Caco-2 (cell line): ENCODE data around the gene PARP12. TPM values are rescaled to one million over a fixed set of nuclear protein-coding genes. Genes with fewer than 3 reads are reported as not detected.

Experiments
- BruUV-seq: library from RNA; stranded (reverse); fragments of 400-500 nt; replicated peaks from 2 replicates; lab custom pipeline; 2021; lab: Mats Ljungman, UMichigan
- CTCF ChIA-PET: fragments of 300-600 bp; sonication (Branson Sonifier 250); formaldehyde crosslinking; loops from one replicate; lab custom pipeline; 2022; ENCODE audit warnings: antibody characterized with exemption; lab: Charles Lee
- POLR2A ChIA-PET: fragments of 300-600 bp; sonication (Branson Sonifier 250); formaldehyde crosslinking; loops from one replicate; lab custom pipeline; 2022; ENCODE audit warnings: antibody characterized with exemption; lab: Charles Lee
- DNase-seq, 2 experiments: peaks; one replicate each; pipeline versions ENCODE4 v3.0.0 to v3.0.0-alpha.2; 2020 to 2022
- H3K27me3 ChIP-seq: replicated peaks from 2 replicates; pipeline ENCODE4 v1.6.0; 2011; ENCODE audit warnings: low read length; ENCODE audit not compliant: control insufficient read depth, insufficient read depth
- H3K36me3 ChIP-seq: 2 replicates; pipeline ENCODE4 v1.5.1; 2011; ENCODE audit warnings: low read length; ENCODE audit not compliant: control insufficient read depth, insufficient read depth
- H3K4me1 ChIP-seq: fragments of 250-450 bp; sonication (Bioruptor Pico); 2 replicates; pipeline ENCODE4 v1.5.1; 2020; ENCODE audit warnings: mild to moderate bottlenecking
- H3K4me3 ChIP-seq: 2 replicates; pipeline ENCODE4 v1.5.1; 2011; ENCODE audit warnings: low read depth, mild to moderate bottlenecking, control low read depth, low read length
- H3K9me3 ChIP-seq: fragments of 250-450 bp; sonication (Bioruptor Pico); 2 replicates; pipeline ENCODE4 v1.5.1; 2020; ENCODE audit warnings: mild to moderate bottlenecking, moderate library complexity
- H3K27ac Mint-ChIP-seq: one replicate; pipeline ENCODE4 v1.8.0; 2022; ENCODE audit warnings: mixed read lengths; ENCODE audit not compliant: unreplicated experiment
- H3K27me3 Mint-ChIP-seq: one replicate; pipeline ENCODE4 v1.8.0; 2022; ENCODE audit warnings: mixed read lengths; ENCODE audit not compliant: insufficient read depth, unreplicated experiment
- H3K36me3 Mint-ChIP-seq: one replicate; pipeline ENCODE4 v1.8.0; 2022; ENCODE audit warnings: mild to moderate bottlenecking, mixed read lengths; ENCODE audit not compliant: insufficient read depth, unreplicated experiment
- H3K4me1 Mint-ChIP-seq: one replicate; pipeline ENCODE4 v1.8.0; 2022; ENCODE audit warnings: low read depth, mixed read lengths; ENCODE audit not compliant: unreplicated experiment
- H3K4me3 Mint-ChIP-seq: one replicate; pipeline ENCODE4 v1.8.0; 2022; ENCODE audit warnings: mild to moderate bottlenecking, moderate library complexity, mixed read lengths; ENCODE audit not compliant: unreplicated experiment
- H3K9me3 Mint-ChIP-seq: one replicate; pipeline ENCODE4 v1.8.0; 2022; ENCODE audit warnings: mixed read lengths; ENCODE audit not compliant: unreplicated experiment
- intact Hi-C: fragments of 100-400 bp; cut with micrococcal nuclease; formaldehyde crosslinking; loops from one replicate; pipeline ENCODE4 v1.10.0; 2022; ENCODE audit not compliant: unreplicated experiment
- total RNA-seq: library from RNA; stranded (reverse); gene quantifications from 2 replicates; pipeline ENCODE4 v1.2.3, GENCODE V29; 2022
- TF ChIP-seq, protein P1 (sequence below), 2 experiments: fragments of 200-600 bp in 1 of 2; IDR thresholded peaks; 1 replicate in 1 of 2; 2 replicates in 1 of 2; pipeline versions ENCODE4 v1.5.1 to v1.8.0; 2011 to 2022; ENCODE audit warnings: antibody characterized with exemption in 1 of 2, control low read depth in 1 of 2, inconsistent platforms in 1 of 2, low read depth in 1 of 2, low read length in 1 of 2, mild to moderate bottlenecking in 1 of 2, moderate library complexity in 1 of 2; ENCODE audit not compliant: insufficient read depth in 1 of 2, severe bottlenecking in 1 of 2, unreplicated experiment in 1 of 2

Gene PARP12
- total RNA-seq, 1 experiment from 2014 or later: 20.2 TPM

DNA sequence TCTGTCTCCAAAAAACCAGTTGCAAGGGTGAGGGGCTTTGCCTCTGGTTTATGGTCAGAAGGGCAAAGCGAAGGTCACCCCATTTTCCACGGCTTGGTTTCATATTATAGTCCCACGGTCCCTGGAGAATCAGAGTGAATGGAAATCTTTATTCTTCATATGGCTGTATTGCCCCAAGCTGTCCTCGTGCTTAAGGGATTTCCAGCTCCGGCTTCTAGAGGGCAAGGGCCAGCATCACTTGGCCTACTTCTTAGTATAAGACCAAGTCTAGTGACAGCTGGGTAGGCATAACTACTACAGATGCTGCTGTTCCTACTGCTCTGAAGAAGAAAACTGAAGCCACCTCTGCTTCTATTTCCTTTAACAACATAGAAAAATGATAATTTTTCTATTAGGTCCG is 63.2 kb downstream of the PARP12 start:
- CTCF ChIA-PET: no interaction called here

GRCh38 chr7:139998572-139998971 is 64.2 kb downstream of the PARP12 start:
- BruUV-seq: no TSS peak
- Mint-ChIP-seq H3K4me3 (no peak overlapping the region), H3K27ac (no peak overlapping the region)

More for the DNA sequence above, 63.2 kb downstream of the PARP12 start:
- Histone ChIP-seq H3K27me3 (no peaks in the 10 kb centered on the region), H3K9me3 (no peaks in the 10 kb centered on the region), H3K36me3 (no peaks in the 10 kb centered on the region), H3K4me3 (no peak overlapping the region), H3K4me1 (no peaks in the 10 kb centered on the region)
- TF ChIP-seq, protein P1, sequence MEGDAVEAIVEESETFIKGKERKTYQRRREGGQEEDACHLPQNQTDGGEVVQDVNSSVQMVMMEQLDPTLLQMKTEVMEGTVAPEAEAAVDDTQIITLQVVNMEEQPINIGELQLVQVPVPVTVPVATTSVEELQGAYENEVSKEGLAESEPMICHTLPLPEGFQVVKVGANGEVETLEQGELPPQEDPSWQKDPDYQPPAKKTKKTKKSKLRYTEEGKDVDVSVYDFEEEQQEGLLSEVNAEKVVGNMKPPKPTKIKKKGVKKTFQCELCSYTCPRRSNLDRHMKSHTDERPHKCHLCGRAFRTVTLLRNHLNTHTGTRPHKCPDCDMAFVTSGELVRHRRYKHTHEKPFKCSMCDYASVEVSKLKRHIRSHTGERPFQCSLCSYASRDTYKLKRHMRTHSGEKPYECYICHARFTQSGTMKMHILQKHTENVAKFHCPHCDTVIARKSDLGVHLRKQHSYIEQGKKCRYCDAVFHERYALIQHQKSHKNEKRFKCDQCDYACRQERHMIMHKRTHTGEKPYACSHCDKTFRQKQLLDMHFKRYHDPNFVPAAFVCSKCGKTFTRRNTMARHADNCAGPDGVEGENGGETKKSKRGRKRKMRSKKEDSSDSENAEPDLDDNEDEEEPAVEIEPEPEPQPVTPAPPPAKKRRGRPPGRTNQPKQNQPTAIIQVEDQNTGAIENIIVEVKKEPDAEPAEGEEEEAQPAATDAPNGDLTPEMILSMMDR (IDR thresholded peaks at IDR 0.05; ENCODE audit: insufficient read depth in 1 of 2, low read depth in 1 of 2, low read length in 1 of 2, severe bottlenecking in 1 of 2, unreplicated experiment in 1 of 2): no peak
- POLR2A ChIA-PET: no interaction called here
- H3K4me1 Mint-ChIP-seq: no peaks in the 10 kb centered on the region
- no peak for DNase-seq
- intact Hi-C loops: no loop called here
- no TSS peak for BruUV-seq
- no peaks in the 10 kb centered on the region for H3K36me3 Mint-ChIP-seq
- H3K9me3 Mint-ChIP-seq: no peaks in the 10 kb centered on the region
- H3K27me3 Mint-ChIP-seq: peaks cover 2% of the 10 kb centered on the region
- H3K4me3 Mint-ChIP-seq: no peak overlapping the region
- no peak overlapping the region for H3K27ac Mint-ChIP-seq

DNA sequence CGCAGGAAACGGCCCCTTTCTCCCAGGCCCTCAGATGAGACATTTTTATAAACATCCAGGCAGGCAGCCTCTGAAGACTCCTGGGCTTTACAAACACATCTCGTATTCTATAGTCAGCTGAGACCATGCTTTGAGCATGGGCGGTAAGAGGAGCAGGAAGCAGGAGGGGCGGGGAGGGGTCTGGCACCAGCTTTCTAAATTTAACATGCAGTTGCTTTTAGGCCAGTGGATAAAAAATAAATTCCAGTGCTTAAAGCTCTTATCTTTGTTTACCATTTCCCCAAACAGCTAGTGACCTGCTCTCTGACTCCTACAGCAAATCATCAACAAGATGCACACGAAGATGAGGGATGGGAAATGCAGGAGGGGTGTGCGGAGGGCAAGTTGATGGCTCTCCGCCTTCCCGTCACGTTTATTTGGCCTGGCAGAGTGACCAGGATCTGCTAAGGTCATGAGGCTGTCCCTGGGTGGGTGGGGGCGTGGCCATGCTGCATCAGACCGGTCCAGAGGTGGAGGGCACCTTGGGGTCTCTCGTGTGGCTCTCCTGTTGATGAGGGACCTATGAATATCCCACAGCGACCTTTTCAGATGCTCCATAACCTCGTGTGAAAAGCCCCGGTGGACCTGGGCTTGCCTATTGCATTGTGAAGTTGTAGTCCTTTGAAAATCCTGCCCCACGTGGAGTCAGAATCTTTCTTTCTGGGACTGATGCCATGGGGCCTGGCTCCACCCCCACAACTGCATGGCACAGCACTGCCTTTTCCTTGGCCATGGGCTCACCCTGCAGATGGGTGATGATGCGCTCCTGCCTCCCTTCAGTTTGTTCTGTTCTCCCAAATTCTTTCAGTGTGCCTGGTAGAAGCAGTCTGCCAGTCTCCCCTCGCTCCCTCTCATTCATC is 67.5 kb downstream of the PARP12 start:
- Mint-ChIP-seq H3K36me3 (no peaks in the 10 kb centered on the region), H3K27me3 (peaks cover 2% of the 10 kb centered on the region), H3K4me3 (no peak overlapping the region), H3K27ac (no peak overlapping the region), H3K9me3 (no peaks in the 10 kb centered on the region), H3K4me1 (no peaks in the 10 kb centered on the region)
- DNase-seq: peak in 1 of 2 experiments; percentile 19
- ChIA-PET POLR2A (interaction anchor here (0.6 kb wide), 1 partner anchor 635 kb away, joined by 5 read pairs; the partner anchor contains the start of gene LUC7L2), CTCF (interaction anchor here (0.6 to 0.7 kb wide), 3 partner anchors 8 to 1183 kb away, joined by 3 to 4 read pairs (median 4); no protein-coding TSS in a partner anchor)
- TF ChIP-seq, protein P1 (IDR thresholded peaks at IDR 0.05; ENCODE audit: insufficient read depth in 1 of 2, low read depth in 1 of 2, low read length in 1 of 2, severe bottlenecking in 1 of 2, unreplicated experiment in 1 of 2): no peak
- H3K36me3 ChIP-seq: no peaks in the 10 kb centered on the region
- no TSS peak for BruUV-seq
- H3K27me3 ChIP-seq: no peaks in the 10 kb centered on the region
- no peaks in the 10 kb centered on the region for H3K4me1 ChIP-seq
- H3K9me3 ChIP-seq: no peaks in the 10 kb centered on the region
- no peak overlapping the region for H3K4me3 ChIP-seq
- intact Hi-C loops: no loop called here

More at GRCh38 chr7:139998572-139998971, 64.2 kb downstream of the PARP12 start:
- no peaks in the 10 kb centered on the region for H3K36me3 ChIP-seq
- H3K36me3 Mint-ChIP-seq: no peaks in the 10 kb centered on the region
- H3K9me3 Mint-ChIP-seq: no peaks in the 10 kb centered on the region
- H3K9me3 ChIP-seq: no peaks in the 10 kb centered on the region
- CTCF ChIA-PET: no interaction called here
- POLR2A ChIA-PET: no interaction called here
- H3K27me3 Mint-ChIP-seq: peaks cover 2% of the 10 kb centered on the region
- no peaks in the 10 kb centered on the region for H3K27me3 ChIP-seq
- TF ChIP-seq, protein P1 (IDR thresholded peaks at IDR 0.05; ENCODE audit: insufficient read depth in 1 of 2, low read depth in 1 of 2, low read length in 1 of 2, severe bottlenecking in 1 of 2, unreplicated experiment in 1 of 2): no peak
- no peaks in the 10 kb centered on the region for H3K4me1 ChIP-seq
- intact Hi-C loops: no loop called here
- no peak overlapping the region for H3K4me3 ChIP-seq
- no peak for DNase-seq
- no peaks in the 10 kb centered on the region for H3K4me1 Mint-ChIP-seq
